ENCODE data around the gene CLHC1.

CLHC1 gene

GRCh38 chr2:55139305-55139704 lies 92.8 kb downstream of the CLHC1 start:
- no peak for DNase-seq (ENCODE audit: low read depth, low spot score)
- in situ Hi-C loops (cut with HindIII; ENCODE audit: low sequenced_read_pairs): no loop called here
- TF ChIP-seq CTCF (IDR thresholded peaks at IDR 0.05; ENCODE audit: low read depth, low read length): no peak
- no peak overlapping the region for H3K4me3 ChIP-seq (ENCODE audit: low read depth, low read length)

GRCh38 chr2:55138882-55139229 lies 93.2 kb downstream of the CLHC1 start:
- in situ Hi-C loops (cut with HindIII; ENCODE audit: low sequenced_read_pairs): no loop called here
- no peak overlapping the region for H3K4me3 ChIP-seq (ENCODE audit: low read depth, low read length)
- DNase-seq (ENCODE audit: low read depth, low spot score): no peak
- TF ChIP-seq CTCF (IDR thresholded peaks at IDR 0.05; ENCODE audit: low read depth, low read length): no peak

GRCh38 chr2:55138014-55138881 lies 93.8 kb downstream of the CLHC1 start:
- H3K4me3 ChIP-seq (ENCODE audit: low read depth, low read length): no peak overlapping the region
- in situ Hi-C loops (cut with HindIII; ENCODE audit: low sequenced_read_pairs): no loop called here
- DNase-seq (ENCODE audit: low read depth, low spot score): no peak
- TF ChIP-seq CTCF (IDR thresholded peaks at IDR 0.05; ENCODE audit: low read depth, low read length): no peak

- in situ Hi-C loops (cut with HindIII; ENCODE audit: low sequenced_read_pairs): no loop called here
- TF ChIP-seq CTCF (IDR thresholded peaks at IDR 0.05; ENCODE audit: low read depth, low read length): no peak
- no peak overlapping the region for H3K4me3 ChIP-seq (ENCODE audit: low read depth, low read length)
- DNase-seq (ENCODE audit: low read depth, low spot score): no peak
These were observed 94.8 kb downstream of the CLHC1 start for GRCh38 chr2:55137024-55137958.

GRCh38 chr2:55136138-55136541 lies 96.0 kb downstream of the CLHC1 start:
- DNase-seq (ENCODE audit: low read depth, low spot score): no peak
- no peak overlapping the region for H3K4me3 ChIP-seq (ENCODE audit: low read depth, low read length)
- in situ Hi-C loops (cut with HindIII; ENCODE audit: low sequenced_read_pairs): no loop called here
- TF ChIP-seq CTCF (IDR thresholded peaks at IDR 0.05; ENCODE audit: low read depth, low read length): no peak

GRCh38 chr2:55135491-55135890 lies 96.6 kb downstream of the CLHC1 start:
- TF ChIP-seq CTCF (IDR thresholded peaks at IDR 0.05; ENCODE audit: low read depth, low read length): no peak
- no peak for DNase-seq (ENCODE audit: low read depth, low spot score)
- in situ Hi-C loops (cut with HindIII; ENCODE audit: low sequenced_read_pairs): no loop called here
- no peak overlapping the region for H3K4me3 ChIP-seq (ENCODE audit: low read depth, low read length)

Measured in astrocyte of the spinal cord (primary cell).